ENCODE data around the gene RHBDD3.
"Not testable (repeated sequence)": the region's sequence is repeated elsewhere in the genome, so short reads cannot be mapped to it uniquely, and the experiment has no call there.

RHBDD3 gene

GRCh38 chr22:29247891-29248290, 19.9 kb downstream of the RHBDD3 start:
- DNase-seq (ENCODE audit: low read depth in 2 of 2) = not testable (repeated sequence)

GRCh38 chr22:29245626-29246385, 22.0 kb downstream of the RHBDD3 start:
- peak; percentile 50 to 54 for DNase-seq (ENCODE audit: low read depth in 2 of 2)

DNA sequence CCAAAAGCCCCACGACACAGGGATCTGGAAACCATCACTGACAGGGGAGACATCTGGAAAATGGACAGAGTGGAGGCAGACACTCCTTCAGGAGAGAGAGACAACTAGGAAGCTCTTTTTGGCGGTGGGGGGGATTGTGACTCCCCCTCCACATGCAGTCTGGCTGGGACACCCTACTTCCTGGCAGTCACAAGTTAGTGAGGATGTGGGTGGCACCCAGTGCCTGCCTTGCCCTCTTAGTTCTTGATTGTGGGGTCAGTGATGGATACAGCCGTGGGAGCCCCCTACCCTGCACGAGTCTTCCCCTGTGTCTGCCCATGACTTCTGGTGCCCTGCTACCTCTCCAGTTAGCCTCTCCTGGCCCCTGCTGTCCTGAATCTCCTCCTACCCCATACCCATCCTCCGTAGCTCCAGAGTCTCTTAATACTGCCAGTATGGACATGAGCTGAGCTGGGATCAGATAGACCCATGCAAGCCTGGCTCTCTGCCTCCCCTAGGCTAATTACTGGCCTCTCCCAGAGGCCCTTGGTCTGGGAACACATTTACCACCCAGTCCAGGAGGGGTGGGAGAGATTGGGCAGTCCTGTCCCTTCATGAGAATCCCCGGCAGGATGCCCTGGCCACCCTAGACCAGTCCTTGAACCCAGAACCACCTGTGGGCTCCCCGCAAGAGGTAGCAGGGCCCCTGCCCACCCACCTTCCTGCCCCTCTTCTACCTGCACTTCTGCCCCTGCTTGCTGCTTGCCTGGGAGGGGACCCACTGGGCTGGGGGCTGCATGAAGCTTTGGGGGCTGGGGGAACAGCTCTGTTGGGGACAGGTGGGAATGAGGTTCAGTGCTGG, 22.8 kb downstream of the RHBDD3 start:
- DNase-seq (ENCODE audit: low read depth in 2 of 2) = no peak

DNA sequence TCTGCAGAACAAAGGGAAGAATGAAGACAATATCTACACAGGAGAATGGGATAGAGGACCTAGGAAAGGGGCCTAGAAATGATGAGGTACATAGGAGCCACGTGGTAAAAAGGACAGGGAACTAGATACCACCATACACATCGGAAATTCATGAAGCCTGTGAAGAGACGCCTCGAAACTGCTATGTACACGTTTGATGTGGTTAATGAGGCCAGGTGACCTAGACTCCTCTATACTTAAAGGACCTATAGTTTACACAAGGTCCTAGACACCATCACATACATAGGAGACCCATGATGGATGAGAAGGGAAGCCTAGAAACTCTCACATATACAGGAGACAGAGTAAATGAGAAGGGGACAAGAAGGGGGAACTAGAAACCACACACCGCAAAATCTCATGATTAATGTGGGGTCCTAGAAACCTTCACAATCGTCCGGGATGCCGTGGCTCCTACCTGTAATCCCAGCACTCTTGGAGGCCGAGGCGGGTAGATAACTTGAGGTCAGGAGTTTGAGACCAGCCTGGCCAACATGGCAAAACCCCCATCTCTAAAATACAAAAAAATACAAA, 23.8 kb downstream of the RHBDD3 start:
- no peak for DNase-seq (ENCODE audit: low read depth in 2 of 2)

- DNase-seq (ENCODE audit: low read depth in 2 of 2) = not testable (repeated sequence)
These were observed 27.3 kb downstream of the RHBDD3 start for GRCh38 chr22:29240481-29240880.

DNA sequence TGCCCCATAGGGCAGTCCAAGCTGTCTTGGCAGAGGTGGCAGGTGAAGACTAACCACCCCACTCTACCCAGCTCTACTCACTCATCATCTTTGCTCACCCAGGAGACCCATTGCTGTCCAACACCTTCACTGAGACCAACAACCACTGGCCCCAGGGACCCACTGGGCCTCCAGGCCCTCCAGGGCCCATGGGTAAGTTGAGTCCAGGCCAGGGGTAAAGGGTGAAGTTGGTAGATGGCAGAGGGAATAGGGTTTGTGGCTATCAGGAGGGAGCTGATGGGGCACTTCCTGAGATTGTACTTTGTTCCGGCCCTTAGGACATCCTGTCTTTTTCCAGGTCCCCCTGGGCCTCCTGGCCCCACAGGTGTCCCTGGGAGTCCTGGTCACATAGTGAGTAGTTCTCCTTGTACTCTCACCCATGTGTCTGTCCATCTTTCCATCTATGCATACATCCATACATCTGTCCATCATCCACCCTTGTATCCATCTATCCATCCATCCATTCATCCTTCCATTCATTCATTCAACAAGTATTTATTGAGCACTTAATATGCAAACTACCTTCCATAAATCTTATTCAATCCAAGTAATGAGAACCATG, 34.4 kb downstream of the RHBDD3 start:
- no peak for DNase-seq (ENCODE audit: low read depth in 2 of 2)

GRCh38 chr22:29231971-29232959, 35.5 kb downstream of the RHBDD3 start:
- DNase-seq (ENCODE audit: low read depth in 2 of 2) = no peak

DNA sequence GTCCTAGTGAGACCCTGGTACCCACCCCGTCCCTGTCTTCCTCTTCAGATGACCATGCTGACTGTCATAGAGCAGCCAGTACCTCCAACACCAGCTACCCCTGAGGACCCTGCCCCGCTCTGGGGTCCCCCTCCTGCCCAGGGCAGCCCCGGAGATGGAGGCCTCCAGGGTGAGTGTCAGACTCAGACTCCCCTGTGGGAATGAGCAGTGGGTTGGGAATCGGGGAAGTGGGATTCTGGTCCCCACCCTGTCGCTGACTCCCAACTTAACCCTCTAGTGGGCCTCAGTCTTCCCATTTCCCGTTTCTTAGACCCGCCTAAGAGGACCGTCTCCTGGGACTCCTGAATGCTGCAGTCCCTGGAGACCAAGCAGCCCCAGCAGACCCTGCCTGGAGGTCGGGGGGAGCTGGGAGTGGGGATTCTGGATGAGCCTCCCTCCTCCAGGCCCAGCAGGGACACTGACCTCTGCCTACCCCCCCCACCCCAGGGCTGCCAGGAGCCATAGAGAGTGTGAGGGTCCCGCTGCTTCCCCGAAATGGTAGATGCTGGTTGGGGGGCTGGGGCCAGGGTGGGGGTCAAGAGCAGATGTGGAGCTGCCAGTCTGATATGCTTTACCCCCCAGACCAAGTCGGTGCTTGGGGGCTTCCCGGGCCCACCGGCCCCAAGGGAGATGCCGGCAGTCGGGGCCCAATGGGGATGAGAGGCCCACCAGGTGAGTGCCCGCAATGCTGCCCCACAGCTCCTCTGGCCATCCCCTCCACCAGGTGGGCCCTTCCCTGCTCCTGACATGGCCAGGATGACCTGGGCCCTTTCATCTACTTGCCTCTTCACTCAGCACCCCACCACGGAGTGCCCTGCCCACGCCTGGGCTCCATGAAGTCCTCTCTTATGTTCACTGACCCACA, 36.6 kb downstream of the RHBDD3 start:
- DNase-seq (ENCODE audit: low read depth in 2 of 2) = no peak

DNA sequence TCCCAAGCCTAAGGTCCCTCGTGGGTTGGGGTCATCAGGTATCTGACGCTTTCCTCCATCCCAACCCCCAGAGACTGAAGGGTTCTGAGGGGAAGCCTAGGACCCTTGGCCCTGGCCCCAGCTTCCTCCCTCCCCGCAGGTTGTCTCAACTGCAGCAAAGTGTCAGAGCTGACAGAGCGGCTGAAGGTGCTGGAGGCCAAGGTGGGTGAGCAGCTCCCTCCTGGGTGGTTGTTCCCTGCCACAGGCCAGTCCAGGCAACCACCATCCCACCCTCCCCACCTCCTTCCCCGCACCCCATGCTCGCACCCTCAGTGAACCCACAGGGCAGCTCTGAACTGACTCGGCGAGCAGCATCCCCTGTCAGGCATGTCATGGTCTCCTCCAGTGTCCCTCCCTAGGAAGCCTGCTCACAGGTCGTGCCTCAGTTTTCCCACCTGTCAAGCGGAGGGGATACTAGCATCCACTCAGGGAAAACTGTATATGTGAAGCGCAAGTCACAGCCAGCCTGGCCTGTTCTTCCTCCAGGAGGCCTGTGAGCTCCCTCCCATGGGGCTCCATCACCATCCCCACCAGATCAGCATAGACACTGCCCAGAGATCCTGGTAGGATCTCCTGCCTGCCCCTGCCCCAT, 41.3 kb downstream of the RHBDD3 start:
- no peak for DNase-seq (ENCODE audit: low read depth in 2 of 2)

GRCh38 chr22:29225422-29226090, 42.2 kb downstream of the RHBDD3 start:
- DNase-seq (ENCODE audit: low read depth in 2 of 2) = no peak

- DNase-seq (ENCODE audit: low read depth in 2 of 2) = no peak
These were observed 42.8 kb downstream of the RHBDD3 start for GRCh38 chr22:29224859-29225410.

DNA sequence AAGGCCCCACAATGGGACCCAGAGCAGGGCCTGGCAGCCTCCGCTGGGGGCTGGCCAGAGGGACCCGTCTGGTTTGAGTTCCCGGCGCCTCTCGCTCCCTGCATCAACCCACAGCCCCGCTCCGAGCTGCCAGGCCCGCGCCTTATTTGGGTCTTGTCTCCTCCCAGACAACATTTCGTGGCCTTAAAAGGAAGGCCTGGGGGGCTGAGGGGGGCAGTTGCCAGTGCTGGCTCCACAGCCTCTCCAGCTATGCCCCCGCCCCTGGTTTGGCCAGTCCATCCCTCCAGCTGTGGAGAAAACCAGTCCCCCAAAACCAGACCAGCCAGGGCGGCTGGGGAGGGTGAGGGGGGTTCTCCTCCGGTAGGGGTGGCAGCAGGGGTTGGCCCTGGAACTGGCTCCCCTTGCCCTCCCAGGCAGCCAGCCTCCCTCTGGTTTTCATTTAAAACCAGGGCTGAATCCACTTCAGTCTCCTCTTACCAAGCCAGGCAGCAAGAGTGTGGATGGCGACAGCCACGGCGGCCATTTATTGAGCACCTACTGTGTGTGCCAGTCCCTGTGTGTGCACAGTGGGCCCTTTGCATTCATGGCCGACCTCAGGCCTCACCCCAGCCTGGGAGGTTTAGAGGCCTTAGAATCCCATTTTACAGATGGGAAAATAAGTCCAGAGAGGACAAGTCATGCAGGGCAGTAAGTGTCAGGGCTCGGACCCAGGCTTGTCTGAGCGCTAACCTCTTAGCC, 43.5 kb downstream of the RHBDD3 start:
- DNase-seq (ENCODE audit: low read depth in 2 of 2) = no peak

- no peak for DNase-seq (ENCODE audit: low read depth in 2 of 2)
These were observed 47.7 kb downstream of the RHBDD3 start for GRCh38 chr22:29219881-29220670.

GRCh38 chr22:29219409-29219782, 48.4 kb downstream of the RHBDD3 start:
- DNase-seq (ENCODE audit: low read depth in 2 of 2) = not testable (repeated sequence)

DNA sequence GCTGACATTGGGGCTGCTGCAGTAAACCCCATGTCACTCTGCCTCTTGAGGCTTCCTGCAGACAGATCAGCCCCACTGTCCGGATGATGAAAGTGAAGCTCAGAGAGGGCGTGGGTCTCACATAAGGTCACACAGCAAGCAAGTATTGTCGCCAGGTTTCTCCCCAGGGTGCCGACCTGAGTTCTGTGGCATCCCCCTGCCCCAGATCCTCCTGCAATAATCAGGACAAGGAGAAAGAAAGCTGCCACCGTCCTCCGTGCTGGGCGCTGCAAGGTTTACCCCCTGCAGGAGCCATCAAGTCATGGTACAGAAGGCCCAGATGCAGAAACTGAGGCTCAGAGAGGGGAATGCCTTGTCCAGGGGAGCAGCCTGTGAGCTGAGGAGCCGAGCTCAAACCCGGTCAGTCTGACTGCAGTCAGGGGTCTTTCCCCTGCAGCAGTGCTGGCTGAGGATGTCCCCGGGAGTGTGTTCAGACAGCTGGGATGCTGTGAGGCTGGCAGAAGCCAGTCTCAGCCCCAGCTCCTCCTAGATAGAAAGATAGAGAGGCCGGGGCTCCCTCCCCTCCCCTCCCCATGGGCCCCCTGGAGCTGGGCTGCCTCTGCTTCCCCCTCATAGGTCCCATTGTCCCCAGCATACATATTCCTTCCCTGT, 48.9 kb downstream of the RHBDD3 start:
- no peak for DNase-seq (ENCODE audit: low read depth in 2 of 2)
